ENCODE data around the gene ST7. TPM values are rescaled to one million over a fixed set of nuclear protein-coding genes. Genes with fewer than 3 reads are reported as not detected.

The ST7 gene
- total RNA-seq, 1 donor from 2014 or later, result 39.3 TPM

GRCh38 chr7:117274951-117275350 is 321.6 kb downstream of the ST7 start:
- H3K9ac ChIP-seq (ENCODE audit: low read length), result no peak overlapping the region
- no peaks in the 10 kb centered on the region for H3K36me3 Mint-ChIP-seq (ENCODE audit: low read depth, unreplicated experiment)
- H3K4me1 Mint-ChIP-seq (ENCODE audit: low read depth, unreplicated experiment), result peaks cover 6% of the 10 kb centered on the region

GRCh38 chr7:117277576-117277975 is 324.3 kb downstream of the ST7 start:
- peaks cover 4% of the 10 kb centered on the region for H3K27me3 Mint-ChIP-seq (ENCODE audit: low read depth, unreplicated experiment)
- Histone ChIP-seq H4K20me1 (ENCODE audit: insufficient read depth, low read length) (no peaks in the 10 kb centered on the region), H3K79me2 (ENCODE audit: insufficient read depth, low read length) (no peaks in the 10 kb centered on the region), H2AFZ (ENCODE audit: low read depth, low read length) (no peak overlapping the region), H3K36me3 (ENCODE audit: insufficient read depth, low read length) (no peaks in the 10 kb centered on the region), H3K9me3 (ENCODE audit: insufficient read depth, low read depth, low read length) (no peaks in the 10 kb centered on the region), H3K9ac (ENCODE audit: low read length) (no peak overlapping the region), H3K4me2 (ENCODE audit: low read length) (no peak overlapping the region), H3K4me1 (ENCODE audit: insufficient read depth, low read length) (no peaks in the 10 kb centered on the region), H3K27me3 (ENCODE audit: insufficient read depth, low read length) (no peaks in the 10 kb centered on the region), H3K27ac (ENCODE audit: low read depth, low read length) (no peak overlapping the region), H3K4me3 (ENCODE audit: insufficient read depth, low read depth, low read length) (no peak overlapping the region)
- no peak for TF ChIP-seq EZH2 (IDR thresholded peaks at IDR 0.05; ENCODE audit: insufficient read depth, low read length)
- TF ChIP-seq CTCF (IDR thresholded peaks at IDR 0.05; ENCODE audit: insufficient read depth, low read depth, low read length), result no peak
- peaks cover 3% of the 10 kb centered on the region for H3K9me3 Mint-ChIP-seq (ENCODE audit: unreplicated experiment)
- H3K4me3 Mint-ChIP-seq (ENCODE audit: unreplicated experiment), result no peak overlapping the region
- H3K4me1 Mint-ChIP-seq (ENCODE audit: low read depth, unreplicated experiment), result peaks cover 11% of the 10 kb centered on the region
- FAIRE-seq (no peak), DNase-seq (ENCODE audit: low read depth) (no peak)
- no peak overlapping the region for H3K27ac Mint-ChIP-seq (ENCODE audit: unreplicated experiment)
- H3K36me3 Mint-ChIP-seq (ENCODE audit: low read depth, unreplicated experiment), result no peaks in the 10 kb centered on the region

More at GRCh38 chr7:117274951-117275350, 321.6 kb downstream of the ST7 start:
- Mint-ChIP-seq H3K27ac (ENCODE audit: unreplicated experiment) (no peak overlapping the region), H3K27me3 (ENCODE audit: low read depth, unreplicated experiment) (peaks cover 4% of the 10 kb centered on the region), H3K4me3 (ENCODE audit: unreplicated experiment) (no peak overlapping the region), H3K9me3 (ENCODE audit: unreplicated experiment) (peaks cover 3% of the 10 kb centered on the region)
- DNase-seq (ENCODE audit: low read depth) (no peak), FAIRE-seq (no peak)
- TF ChIP-seq CTCF (IDR thresholded peaks at IDR 0.05; ENCODE audit: insufficient read depth, low read depth, low read length) (no peak), EZH2 (IDR thresholded peaks at IDR 0.05; ENCODE audit: insufficient read depth, low read length) (no peak)
- Histone ChIP-seq H3K4me1 (ENCODE audit: insufficient read depth, low read length) (peaks cover 9% of the 10 kb centered on the region), H3K36me3 (ENCODE audit: insufficient read depth, low read length) (no peaks in the 10 kb centered on the region), H3K4me2 (ENCODE audit: low read length) (no peak overlapping the region), H3K27ac (ENCODE audit: low read depth, low read length) (no peak overlapping the region), H3K4me3 (ENCODE audit: insufficient read depth, low read depth, low read length) (no peak overlapping the region), H3K9me3 (ENCODE audit: insufficient read depth, low read depth, low read length) (no peaks in the 10 kb centered on the region), H4K20me1 (ENCODE audit: insufficient read depth, low read length) (no peaks in the 10 kb centered on the region), H3K27me3 (ENCODE audit: insufficient read depth, low read length) (no peaks in the 10 kb centered on the region), H2AFZ (ENCODE audit: low read depth, low read length) (no peak overlapping the region), H3K79me2 (ENCODE audit: insufficient read depth, low read length) (no peaks in the 10 kb centered on the region)

GRCh38 chr7:117278040-117278439 is 324.7 kb downstream of the ST7 start:
- FAIRE-seq (no peak), DNase-seq (ENCODE audit: low read depth) (no peak)
- H2AFZ ChIP-seq (ENCODE audit: low read depth, low read length), result no peak overlapping the region
- no peak overlapping the region for H3K27ac ChIP-seq (ENCODE audit: low read depth, low read length)
- Mint-ChIP-seq H3K9me3 (ENCODE audit: unreplicated experiment) (peaks cover 3% of the 10 kb centered on the region), H3K4me1 (ENCODE audit: low read depth, unreplicated experiment) (peaks cover 15% of the 10 kb centered on the region), H3K27ac (ENCODE audit: unreplicated experiment) (no peak overlapping the region), H3K4me3 (ENCODE audit: unreplicated experiment) (no peak overlapping the region), H3K27me3 (ENCODE audit: low read depth, unreplicated experiment) (peaks cover 4% of the 10 kb centered on the region), H3K36me3 (ENCODE audit: low read depth, unreplicated experiment) (no peaks in the 10 kb centered on the region)
- no peaks in the 10 kb centered on the region for H3K27me3 ChIP-seq (ENCODE audit: insufficient read depth, low read length)
- H3K4me3 ChIP-seq (ENCODE audit: insufficient read depth, low read depth, low read length), result no peak overlapping the region
- no peaks in the 10 kb centered on the region for H3K9me3 ChIP-seq (ENCODE audit: insufficient read depth, low read depth, low read length)
- H3K4me1 ChIP-seq (ENCODE audit: insufficient read depth, low read length), result no peaks in the 10 kb centered on the region
- no peak overlapping the region for H3K9ac ChIP-seq (ENCODE audit: low read length)
- H3K79me2 ChIP-seq (ENCODE audit: insufficient read depth, low read length), result no peaks in the 10 kb centered on the region
- no peak overlapping the region for H3K4me2 ChIP-seq (ENCODE audit: low read length)
- H4K20me1 ChIP-seq (ENCODE audit: insufficient read depth, low read length), result no peaks in the 10 kb centered on the region
- H3K36me3 ChIP-seq (ENCODE audit: insufficient read depth, low read length), result no peaks in the 10 kb centered on the region
- no peak for TF ChIP-seq CTCF (IDR thresholded peaks at IDR 0.05; ENCODE audit: insufficient read depth, low read depth, low read length)
- TF ChIP-seq EZH2 (IDR thresholded peaks at IDR 0.05; ENCODE audit: insufficient read depth, low read length), result no peak
